ENCODE results near the gene TMEM61. TPM values are rescaled to one million over a fixed set of nuclear protein-coding genes. Genes with fewer than 3 reads are reported as not detected.

TMEM61 gene
- polyA plus RNA-seq, 1 experiment, result not detected

- ChIA-PET POLR2A (no interaction called here), CTCF (interaction anchor here (0.7 to 10.5 kb wide), 5 partner anchors 11 to 38 kb away, joined by 3 to 69 read pairs (median 8); no protein-coding TSS in a partner anchor)
- H3K36me3 ChIP-seq (ENCODE audit: control insufficient read depth, insufficient read depth, low read length), result no peaks in the 10 kb centered on the region
- TF ChIP-seq CTCF (IDR thresholded peaks at IDR 0.05; ENCODE audit: insufficient read depth, low read depth, low read length), result no peak
- peaks cover 26% of the 10 kb centered on the region for H3K27me3 ChIP-seq (ENCODE audit: control insufficient read depth, insufficient read depth, low read length)
- no peak overlapping the region for H3K4me3 ChIP-seq (ENCODE audit: low read depth, low read length)
- no peak for DNase-seq (ENCODE audit: low read depth)
Observed at GRCh38 chr1:54984131-54984842, 3.9 kb downstream of the TMEM61 start.

GRCh38 chr1:54985556-54985955, 5.1 kb downstream of the TMEM61 start:
- no peak for TF ChIP-seq CTCF (IDR thresholded peaks at IDR 0.05; ENCODE audit: insufficient read depth, low read depth, low read length)
- ChIA-PET POLR2A (no interaction called here), CTCF (interaction anchor here (1.7 to 10.5 kb wide), 4 partner anchors 11 to 36 kb away, joined by 7 to 69 read pairs (median 22); no protein-coding TSS in a partner anchor)
- H3K27me3 ChIP-seq (ENCODE audit: control insufficient read depth, insufficient read depth, low read length), result peaks cover 19% of the 10 kb centered on the region
- DNase-seq (ENCODE audit: low read depth), result no peak
- no peak overlapping the region for H3K4me3 ChIP-seq (ENCODE audit: low read depth, low read length)
- no peaks in the 10 kb centered on the region for H3K36me3 ChIP-seq (ENCODE audit: control insufficient read depth, insufficient read depth, low read length)

- ChIA-PET POLR2A (no interaction called here), CTCF (interaction anchor here (6.3 to 10.5 kb wide), 2 partner anchors 10 to 36 kb away, joined by 37 to 69 read pairs; no protein-coding TSS in a partner anchor)
- no peak for TF ChIP-seq CTCF (IDR thresholded peaks at IDR 0.05; ENCODE audit: insufficient read depth, low read depth, low read length)
- no peak overlapping the region for H3K4me3 ChIP-seq (ENCODE audit: low read depth, low read length)
- peaks cover 16% of the 10 kb centered on the region for H3K27me3 ChIP-seq (ENCODE audit: control insufficient read depth, insufficient read depth, low read length)
- DNase-seq (ENCODE audit: low read depth), result no peak
- H3K36me3 ChIP-seq (ENCODE audit: control insufficient read depth, insufficient read depth, low read length), result no peaks in the 10 kb centered on the region
Observed at GRCh38 chr1:54986025-54986424, 5.6 kb downstream of the TMEM61 start.

GRCh38 chr1:54986533-54986932, 6.1 kb downstream of the TMEM61 start:
- ChIA-PET POLR2A (no interaction called here), CTCF (interaction anchor here (1.9 to 10.5 kb wide), 4 partner anchors 10 to 37 kb away, joined by 7 to 69 read pairs (median 24); partner anchors contain the start of gene BSND)
- Histone ChIP-seq H3K4me3 (ENCODE audit: low read depth, low read length) (no peak overlapping the region), H3K27me3 (ENCODE audit: control insufficient read depth, insufficient read depth, low read length) (peaks cover 14% of the 10 kb centered on the region), H3K36me3 (ENCODE audit: control insufficient read depth, insufficient read depth, low read length) (no peaks in the 10 kb centered on the region)
- TF ChIP-seq CTCF (IDR thresholded peaks at IDR 0.05; ENCODE audit: insufficient read depth, low read depth, low read length), result no peak
- no peak for DNase-seq (ENCODE audit: low read depth)

- no peaks in the 10 kb centered on the region for H3K36me3 ChIP-seq (ENCODE audit: control insufficient read depth, insufficient read depth, low read length)
- POLR2A ChIA-PET, result no interaction called here
- peaks cover 10% of the 10 kb centered on the region for H3K27me3 ChIP-seq (ENCODE audit: control insufficient read depth, insufficient read depth, low read length)
- no peak for TF ChIP-seq CTCF (IDR thresholded peaks at IDR 0.05; ENCODE audit: insufficient read depth, low read depth, low read length)
- DNase-seq (ENCODE audit: low read depth), result no peak
- no peak overlapping the region for H3K4me3 ChIP-seq (ENCODE audit: low read depth, low read length)
- CTCF ChIA-PET, result interaction anchor here (1.9 to 10.5 kb wide), 5 partner anchors 9 to 43 kb away, joined by 7 to 69 read pairs (median 13); partner anchors contain the start of gene BSND
Observed at GRCh38 chr1:54987427-54987826, 7.0 kb downstream of the TMEM61 start.
